ENCODE results near the gene SPDYE11.
"Not testable (repeated sequence)": the region's sequence is repeated elsewhere in the genome, so short reads cannot be mapped to it uniquely, and the experiment has no call there.

SPDYE11 gene, protein sequence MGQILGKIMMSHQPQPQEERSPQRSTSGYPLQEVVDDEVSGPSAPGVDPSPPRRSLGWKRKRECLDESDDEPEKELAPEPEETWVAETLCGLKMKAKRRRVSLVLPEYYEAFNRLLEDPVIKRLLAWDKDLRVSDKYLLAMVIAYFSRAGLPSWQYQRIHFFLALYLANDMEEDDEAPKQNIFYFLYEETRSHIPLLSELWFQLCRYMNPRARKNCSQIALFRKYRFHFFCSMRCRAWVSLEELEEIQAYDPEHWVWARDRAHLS

DNA sequence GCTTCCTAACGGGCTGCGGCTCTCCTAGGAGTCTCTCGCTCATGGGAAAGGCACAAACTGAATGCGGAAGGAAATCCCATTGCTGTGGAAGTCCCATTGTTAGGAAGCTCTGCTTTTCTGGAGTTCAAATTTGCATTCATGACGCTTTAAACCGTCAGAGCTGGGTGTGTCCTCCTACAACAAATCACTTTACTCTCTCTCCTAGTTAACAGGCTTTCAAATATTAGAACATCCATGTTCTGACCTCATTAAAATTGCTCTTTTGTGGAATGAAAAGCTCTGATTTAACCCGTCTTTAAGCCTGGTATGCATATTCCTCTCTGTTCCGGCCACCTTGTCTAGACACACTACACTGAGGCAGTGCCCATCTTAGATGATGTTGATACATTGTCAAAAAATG is at the start of gene SPDYE11:
Gene SPDYE11, minus strand, starts transcription at position 101 of the 400 bp plus-strand sequence. CDS start 1,800 bp downstream, outside the sequence.
- not testable (repeated sequence) for DNase-seq (ENCODE audit: low spot score)

DNA sequence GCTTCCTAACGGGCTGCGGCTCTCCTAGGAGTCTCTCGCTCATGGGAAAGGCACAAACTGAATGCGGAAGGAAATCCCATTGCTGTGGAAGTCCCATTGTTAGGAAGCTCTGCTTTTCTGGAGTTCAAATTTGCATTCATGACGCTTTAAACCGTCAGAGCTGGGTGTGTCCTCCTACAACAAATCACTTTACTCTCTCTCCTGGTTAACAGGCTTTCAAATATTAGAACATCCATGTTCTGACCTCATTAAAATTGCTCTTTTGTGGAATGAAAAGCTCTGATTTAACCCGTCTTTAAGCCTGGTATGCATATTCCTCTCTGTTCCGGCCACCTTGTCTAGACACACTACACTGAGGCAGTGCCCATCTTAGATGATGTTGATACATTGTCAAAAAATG is 28.2 kb upstream of the SPDYE11 start, which contains the start of gene SPDYE9:
Gene SPDYE9, minus strand, starts transcription at position 101 of the 400 bp plus-strand sequence. CDS start 1,800 bp downstream, outside the sequence.
- DNase-seq (ENCODE audit: low spot score): not testable (repeated sequence)

- not testable (repeated sequence) for DNase-seq (ENCODE audit: low spot score)
Observed at GRCh38 chr7:73029666-73030065, 28.0 kb downstream of the SPDYE11 start, which contains the start of gene SPDYE8. Gene SPDYE8 (minus strand): TSS chr7:73029766. CDS start chr7:73027966, 1,800 bp downstream.

GRCh38 chr7:73006491-73006890 is 51.2 kb downstream of the SPDYE11 start:
- DNase-seq (ENCODE audit: low spot score): not testable (repeated sequence)

DNA sequence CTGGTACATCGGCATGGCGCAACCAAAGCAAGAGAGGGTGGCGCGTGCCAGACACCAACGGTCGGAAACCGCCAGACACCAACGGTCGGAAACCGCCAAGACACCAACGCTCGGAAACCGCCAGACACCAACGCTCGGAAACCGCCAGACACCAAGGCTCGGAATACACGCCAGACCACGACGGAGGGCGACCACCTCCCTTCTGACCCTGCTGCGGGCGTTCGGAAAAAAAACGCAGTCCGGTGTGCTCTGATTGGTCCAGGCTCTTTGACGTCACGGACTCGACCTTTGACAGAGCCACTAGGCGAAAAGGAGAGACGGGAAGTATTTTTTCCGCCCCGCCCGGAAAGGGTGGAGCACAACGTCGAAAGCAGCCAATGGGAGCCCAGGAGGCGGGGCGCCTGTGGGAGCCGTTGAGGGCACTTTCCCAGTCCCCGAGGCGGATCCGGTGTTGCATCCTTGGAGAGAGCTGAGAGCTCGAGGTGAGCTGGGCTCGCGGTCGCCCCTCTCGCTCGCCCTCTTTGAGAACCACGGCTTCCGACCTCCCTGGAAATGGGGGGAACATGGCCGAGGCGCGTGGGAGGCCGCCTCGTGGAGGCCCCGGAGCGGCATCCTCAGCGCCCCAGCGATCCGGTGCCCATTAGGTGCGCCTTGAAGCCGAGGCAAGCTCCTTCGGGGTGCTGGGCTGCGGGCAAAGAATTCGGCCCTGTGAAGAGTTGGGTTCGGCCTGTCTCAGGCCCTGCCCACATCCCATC is 51.8 kb downstream of the SPDYE11 start:
- not testable (repeated sequence) for DNase-seq (ENCODE audit: low spot score)

DNA sequence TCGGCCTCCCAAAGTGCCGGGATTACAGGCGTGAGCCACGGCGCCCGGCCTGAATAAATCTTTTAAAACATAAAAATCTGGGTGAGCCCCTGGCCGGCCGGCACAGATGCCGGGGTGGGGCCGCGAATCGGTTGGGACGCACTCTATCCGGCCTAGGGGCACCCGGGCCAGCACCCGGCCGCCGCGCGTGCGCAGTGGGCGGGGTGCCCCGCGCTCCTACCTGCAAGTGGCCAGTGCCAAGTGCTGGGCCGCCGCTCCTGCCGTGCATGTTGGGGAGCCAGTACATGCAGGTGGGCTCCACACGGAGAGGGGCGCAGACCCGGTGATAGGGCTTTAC is 52.4 kb downstream of the SPDYE11 start:
- not testable (repeated sequence) for DNase-seq (ENCODE audit: low spot score)

GRCh38 chr7:72997887-72998468 is 59.7 kb downstream of the SPDYE11 start:
- not testable (repeated sequence) for DNase-seq (ENCODE audit: low spot score)
